Kidney epithelial cell (primary cell): ENCODE data around the gene TBCD. TPM values are rescaled to one million over a fixed set of nuclear protein-coding genes. Genes with fewer than 3 reads are reported as not detected.
A peak's percentile ranks its signal among the peaks of the same experiment; 100 is the strongest.
"Not testable (repeated sequence)": the region's sequence is repeated elsewhere in the genome, so short reads cannot be mapped to it uniquely, and the experiment has no call there.

Source experiments
- DNase-seq: peaks from one replicate; pipeline ENCODE4 v3.0.0-alpha.2; 2010; ENCODE audit warnings: low read depth
- H3K27me3 ChIP-seq: 2 replicates; pipeline ENCODE4 v1.6.0; 2011; ENCODE audit warnings: low read length; ENCODE audit not compliant: control insufficient read depth, insufficient read depth
- H3K36me3 ChIP-seq: 2 replicates; pipeline ENCODE4 v1.5.1; 2011; ENCODE audit warnings: low read length; ENCODE audit not compliant: control insufficient read depth, insufficient read depth
- H3K4me3 ChIP-seq: 2 replicates; pipeline ENCODE4 v1.5.1; 2011; ENCODE audit warnings: low read depth, mild to moderate bottlenecking, control low read depth, low read length
- total RNA-seq: library from RNA; depleted of rRNA; stranded (reverse); fragments of >200 nt; gene quantifications from 2 replicates; pipeline ENCODE4 v1.2.3, GENCODE V29; 2015
- TF ChIP-seq, protein P1 (sequence below): IDR thresholded peaks from 2 replicates; pipeline ENCODE4 v1.5.1; 2011; ENCODE audit warnings: mild to moderate bottlenecking, moderate library complexity, low read length, control low read depth, inconsistent platforms; ENCODE audit not compliant: insufficient read depth, poor library complexity, severe bottlenecking

The TBCD gene
- total RNA-seq, 1 donor from 2014 or later, result 69.6 TPM

DNA sequence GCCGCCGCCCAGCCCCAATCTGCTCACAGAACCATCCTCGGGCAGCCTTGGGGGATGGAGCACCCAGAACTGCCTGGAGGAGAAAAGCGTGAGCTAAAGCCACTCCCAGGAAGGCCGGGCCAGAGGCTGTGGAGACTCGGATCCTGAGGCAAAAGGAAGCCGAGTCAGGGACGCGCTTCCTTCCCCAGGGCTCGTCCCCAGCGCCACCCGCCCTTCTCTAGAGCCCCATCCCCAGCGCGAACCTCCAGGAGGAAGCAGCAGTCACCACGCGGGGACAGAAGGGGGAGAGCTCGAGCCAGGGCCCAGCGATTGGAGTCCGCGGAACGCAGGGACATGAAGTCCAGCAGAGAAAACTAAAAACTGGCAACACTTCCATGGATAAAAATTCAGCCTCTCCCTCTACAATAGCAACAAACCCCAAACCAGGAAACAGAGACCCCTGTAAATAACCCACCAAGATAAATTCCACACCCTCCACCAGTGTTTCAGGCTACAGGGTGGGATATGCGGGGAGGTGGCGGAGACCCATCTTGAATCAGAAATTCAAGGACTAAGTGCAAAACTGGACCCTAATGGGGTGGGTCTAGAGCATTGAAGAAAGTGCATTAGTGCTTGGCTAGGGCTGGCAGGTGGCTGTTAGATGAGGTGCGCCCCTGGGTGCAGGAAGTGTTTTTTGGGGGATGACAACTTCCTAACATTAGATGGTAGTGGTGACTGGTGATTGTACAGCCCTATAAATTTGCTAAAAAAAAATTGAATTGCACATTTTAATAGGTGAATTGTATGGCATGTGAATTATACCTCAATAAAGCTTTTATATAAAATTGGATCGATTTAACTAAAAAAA lies 211.5 kb downstream of the TBCD start:
- H3K36me3 ChIP-seq, result no peaks in the 10 kb centered on the region
- H3K27me3 ChIP-seq, result peaks cover 3% of the 10 kb centered on the region
- DNase-seq, result no peak
- TF ChIP-seq, protein P1, sequence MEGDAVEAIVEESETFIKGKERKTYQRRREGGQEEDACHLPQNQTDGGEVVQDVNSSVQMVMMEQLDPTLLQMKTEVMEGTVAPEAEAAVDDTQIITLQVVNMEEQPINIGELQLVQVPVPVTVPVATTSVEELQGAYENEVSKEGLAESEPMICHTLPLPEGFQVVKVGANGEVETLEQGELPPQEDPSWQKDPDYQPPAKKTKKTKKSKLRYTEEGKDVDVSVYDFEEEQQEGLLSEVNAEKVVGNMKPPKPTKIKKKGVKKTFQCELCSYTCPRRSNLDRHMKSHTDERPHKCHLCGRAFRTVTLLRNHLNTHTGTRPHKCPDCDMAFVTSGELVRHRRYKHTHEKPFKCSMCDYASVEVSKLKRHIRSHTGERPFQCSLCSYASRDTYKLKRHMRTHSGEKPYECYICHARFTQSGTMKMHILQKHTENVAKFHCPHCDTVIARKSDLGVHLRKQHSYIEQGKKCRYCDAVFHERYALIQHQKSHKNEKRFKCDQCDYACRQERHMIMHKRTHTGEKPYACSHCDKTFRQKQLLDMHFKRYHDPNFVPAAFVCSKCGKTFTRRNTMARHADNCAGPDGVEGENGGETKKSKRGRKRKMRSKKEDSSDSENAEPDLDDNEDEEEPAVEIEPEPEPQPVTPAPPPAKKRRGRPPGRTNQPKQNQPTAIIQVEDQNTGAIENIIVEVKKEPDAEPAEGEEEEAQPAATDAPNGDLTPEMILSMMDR, result peak; percentile 92
- no peak overlapping the region for H3K4me3 ChIP-seq

DNA sequence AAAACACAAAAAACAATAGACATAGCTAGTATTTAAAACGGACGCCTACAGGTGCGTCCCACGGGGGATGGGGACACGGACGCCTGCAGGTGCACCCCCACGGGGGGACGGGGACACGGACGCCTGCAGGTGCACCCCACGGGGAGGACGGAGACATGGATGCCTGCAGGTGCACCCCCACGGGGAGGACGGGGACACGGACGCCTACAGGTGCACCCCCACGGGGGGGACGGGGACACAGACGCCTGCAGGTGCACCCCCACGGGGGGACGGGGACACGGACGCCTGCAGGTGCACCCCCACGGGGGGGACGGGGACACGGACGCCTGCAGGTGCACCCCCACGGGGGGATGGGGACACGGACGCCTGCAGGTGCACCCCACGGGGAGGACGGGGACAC lies 212.6 kb downstream of the TBCD start:
- H3K27me3 ChIP-seq, DNase-seq, H3K4me3 ChIP-seq: not testable (repeated sequence)

DNA sequence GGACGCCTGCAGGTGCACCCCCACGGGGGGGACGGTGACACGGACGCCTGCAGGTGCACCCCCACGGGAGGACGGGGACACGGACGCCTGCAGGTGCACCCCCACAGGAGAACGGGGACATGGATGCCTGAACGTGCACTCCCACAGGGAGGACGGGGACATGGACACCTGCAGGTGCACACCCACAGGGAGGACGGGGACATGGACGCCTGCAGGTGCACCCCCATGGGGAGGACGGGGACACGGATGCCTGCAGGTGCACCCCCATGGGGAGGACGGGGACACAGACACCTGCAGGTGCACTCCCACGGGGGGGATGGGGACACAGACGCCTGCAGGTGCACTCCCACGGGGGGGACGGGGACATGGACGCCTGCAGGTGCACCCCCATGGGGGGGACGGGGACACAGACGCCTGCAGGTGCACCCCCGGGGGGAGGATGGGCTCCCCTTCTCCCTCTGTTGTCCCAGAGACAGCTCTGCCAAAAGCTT lies 213.0 kb downstream of the TBCD start:
- TF ChIP-seq, protein P1, result no peak
- H3K27me3 ChIP-seq, result peaks cover 3% of the 10 kb centered on the region
- H3K4me3 ChIP-seq, result no peak overlapping the region
- DNase-seq, result no peak
- no peaks in the 10 kb centered on the region for H3K36me3 ChIP-seq

More for the DNA sequence above, 212.6 kb downstream of the TBCD start:
- H3K36me3 ChIP-seq, result not testable (repeated sequence)

DNA sequence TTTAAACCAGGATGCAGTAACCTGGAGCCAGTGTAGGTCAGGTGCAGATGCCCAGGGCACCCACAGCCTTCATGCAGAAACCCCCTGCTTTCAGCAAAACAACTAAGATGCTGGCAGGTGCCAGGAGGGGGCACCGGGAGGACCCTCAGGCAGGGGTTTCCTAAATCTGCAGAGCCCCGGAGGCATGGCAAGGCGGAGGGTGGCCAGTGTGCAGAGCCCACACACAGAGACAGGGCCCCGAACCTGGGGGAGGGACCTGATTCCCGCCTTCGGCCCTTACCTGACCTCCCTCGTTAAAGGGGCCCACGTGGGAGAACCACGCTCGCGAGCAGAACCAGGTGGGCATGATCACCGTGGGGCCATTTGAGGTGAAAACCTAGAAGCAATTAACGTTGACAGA lies 213.5 kb downstream of the TBCD start:
- Histone ChIP-seq H3K4me3 (no peak overlapping the region), H3K36me3 (no peaks in the 10 kb centered on the region), H3K27me3 (peaks cover 3% of the 10 kb centered on the region)
- TF ChIP-seq, protein P1, result no peak
- no peak for DNase-seq

DNA sequence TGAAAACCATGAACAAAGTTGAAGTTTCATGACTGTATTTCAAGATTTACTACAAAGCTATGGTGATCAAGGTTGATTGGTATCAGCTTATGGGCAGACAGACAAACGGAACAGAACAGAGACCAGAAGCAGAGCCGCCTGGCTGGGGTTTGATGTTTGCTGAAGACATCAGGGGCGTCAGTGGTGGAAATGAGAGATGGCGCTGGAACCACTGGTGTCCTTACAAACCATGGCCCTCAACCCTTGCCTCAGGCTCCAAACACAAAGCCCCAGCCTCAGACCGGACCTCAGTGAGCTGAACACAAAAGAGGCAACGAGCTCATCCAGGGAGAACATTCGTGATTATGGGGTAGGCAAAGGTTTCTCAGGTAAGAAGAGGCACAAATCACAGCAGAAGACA lies 214.6 kb downstream of the TBCD start:
- no peaks in the 10 kb centered on the region for H3K36me3 ChIP-seq
- H3K4me3 ChIP-seq, result no peak overlapping the region
- peaks cover 9% of the 10 kb centered on the region for H3K27me3 ChIP-seq
- TF ChIP-seq, protein P1, result no peak
- no peak for DNase-seq

DNA sequence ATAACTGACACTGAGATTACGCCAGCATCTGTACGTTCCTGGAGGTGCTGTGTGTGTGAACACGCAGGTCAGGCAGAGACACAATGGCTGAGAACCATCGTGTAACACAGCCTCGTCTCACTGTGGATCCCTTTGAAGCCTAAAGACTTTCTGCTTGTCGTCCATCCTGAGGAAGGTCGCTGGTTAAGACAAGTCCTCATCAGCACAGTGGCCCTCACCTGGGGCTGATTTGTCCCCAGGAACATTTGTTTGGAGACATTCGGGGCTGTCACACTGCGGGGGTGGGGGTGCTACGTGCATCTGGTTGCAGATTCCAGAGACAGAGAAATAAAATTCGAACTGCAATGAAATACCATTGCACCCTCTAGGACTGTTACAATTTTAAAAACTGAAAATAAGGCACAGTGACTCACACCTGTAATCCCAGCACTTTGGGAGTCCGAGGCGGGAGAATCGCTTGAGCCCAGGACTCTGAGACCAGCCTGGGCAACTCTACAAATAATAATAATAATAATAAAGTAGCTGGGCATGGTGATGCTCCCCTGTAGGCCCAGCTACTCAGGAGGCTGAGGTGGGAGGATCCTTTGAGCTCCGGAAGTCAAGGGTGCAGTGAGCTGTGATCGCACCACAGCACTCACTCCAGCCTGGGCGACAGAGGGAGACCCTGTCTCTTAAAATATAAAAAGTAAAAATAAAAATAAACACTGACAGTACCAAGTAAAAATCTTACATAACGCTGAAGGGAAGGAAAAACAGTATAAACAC lies 215.6 kb downstream of the TBCD start:
- Histone ChIP-seq H3K4me3 (no peak overlapping the region), H3K36me3 (no peaks in the 10 kb centered on the region), H3K27me3 (peaks cover 9% of the 10 kb centered on the region)
- TF ChIP-seq, protein P1, result no peak
- DNase-seq, result no peak

DNA sequence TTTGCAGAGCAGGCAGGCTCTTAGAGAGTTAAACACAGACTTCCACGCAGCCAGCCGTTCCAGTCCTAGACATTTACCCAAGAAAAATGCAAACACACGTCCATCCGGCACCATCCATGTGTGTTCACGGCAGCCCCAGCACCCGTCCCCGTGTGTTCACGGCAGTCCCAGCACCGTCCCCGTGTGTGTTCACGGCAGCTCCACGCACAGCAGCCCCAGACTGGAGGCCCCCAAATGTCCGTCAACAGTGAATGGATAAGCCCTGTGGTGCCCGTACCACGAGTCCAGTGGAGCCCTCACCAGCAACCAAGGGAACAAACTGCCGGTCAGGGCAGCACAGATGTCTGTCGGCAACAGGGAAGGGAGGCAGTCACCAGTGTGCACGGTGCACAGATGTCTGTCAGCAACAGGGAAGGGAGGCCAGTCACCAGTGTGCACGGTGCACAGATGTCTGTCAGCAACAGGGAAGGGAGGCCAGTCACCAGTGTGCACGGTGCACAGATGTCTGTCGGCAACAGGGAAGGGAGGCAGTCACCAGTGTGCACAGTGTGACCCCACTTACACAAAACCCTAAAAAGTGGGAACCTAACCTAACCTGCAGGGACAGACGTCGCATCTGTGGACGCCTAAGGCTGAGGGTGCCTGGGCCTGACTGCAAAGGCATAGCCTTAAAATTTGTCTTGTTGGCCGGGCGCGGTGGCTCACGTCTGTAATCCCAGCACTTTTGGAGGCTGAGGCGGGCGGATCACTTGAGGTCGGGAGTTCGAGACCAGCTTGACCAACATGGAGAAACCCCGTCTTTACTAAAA lies 216.4 kb downstream of the TBCD start:
- not testable (repeated sequence) for H3K4me3 ChIP-seq, H3K27me3 ChIP-seq, H3K36me3 ChIP-seq, DNase-seq
